Measurements from ENCODE around the gene AFF3.
"Not testable (repeated sequence)": the region's sequence is repeated elsewhere in the genome, so short reads cannot be mapped to it uniquely, and the experiment has no call there.

- TF ChIP-seq CTCF (conservative IDR thresholded peaks at IDR 0.05); EZH2 (IDR thresholded peaks at IDR 0.05; ENCODE audit: low read depth): not testable (repeated sequence)
These were observed 38.7 kb downstream of the AFF3 start for GRCh38 chr2:100103527-100104252.

Data from PC-9 (cell line).